Gastrocnemius medialis (tissue), 4 donors: ENCODE results near the gene COX5A.

Experiments
- CTCF ChIP-seq, 5 experiments: fragments of 450-650 bp in 3 of 5; fragments of 200-600 bp in 2 of 5; sonication (generic) in 2 of 5; IDR thresholded peaks in 4 of 5; conservative IDR thresholded peaks in 1 of 5; 1 replicate in 4 of 5; 2 replicates in 1 of 5; pipeline ENCODE4 v1.5.1; 2016 to 2019; ENCODE audit warnings: antibody characterized with exemption in 5 of 5, mild to moderate bottlenecking in 3 of 5, moderate library complexity in 3 of 5
- POLR2A ChIP-seq, 2 donors: fragments of 450-650 bp; IDR thresholded peaks; one replicate each; pipeline ENCODE4 v1.6.1; 2017; ENCODE audit warnings: antibody characterized with exemption in 2 of 2, mild to moderate bottlenecking in 2 of 2, moderate library complexity in 2 of 2

- TF ChIP-seq POLR2A (IDR thresholded peaks at IDR 0.05): no peak
- TF ChIP-seq CTCF (IDR thresholded peaks at IDR 0.05 in 4 of 5, conservative IDR thresholded peaks at IDR 0.05 in 1 of 5): no peak
These were observed 25.3 kb upstream of the COX5A start for GRCh38 chr15:74963213-74963612.
